ENCODE results near the gene CTSZ.

DNA sequence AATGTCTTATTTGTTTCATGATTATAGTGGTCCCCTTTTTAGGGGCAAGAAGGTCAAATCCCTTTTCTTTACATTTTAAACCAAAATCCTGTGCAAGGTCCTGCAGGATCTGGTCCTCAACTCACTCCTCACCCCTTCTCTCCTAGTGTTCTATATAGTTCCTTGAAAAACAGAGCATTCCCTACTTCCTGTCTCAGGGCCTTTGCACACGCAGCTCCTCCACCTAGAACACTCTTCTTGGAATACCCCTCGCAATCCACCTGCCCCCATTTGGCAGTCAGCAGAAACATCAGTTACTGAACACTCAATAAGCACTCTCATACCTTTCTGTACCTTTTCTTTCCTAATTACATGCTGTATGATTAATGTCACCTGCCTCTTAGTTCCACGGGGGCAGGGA, 28.3 kb upstream of the CTSZ start:
- TF ChIP-seq CTCF (IDR thresholded peaks at IDR 0.05) (no peak), EZH2phosphoT487 (IDR thresholded peaks at IDR 0.05) (no peak)
